Measurements from ENCODE around the gene MSH3.

DNA sequence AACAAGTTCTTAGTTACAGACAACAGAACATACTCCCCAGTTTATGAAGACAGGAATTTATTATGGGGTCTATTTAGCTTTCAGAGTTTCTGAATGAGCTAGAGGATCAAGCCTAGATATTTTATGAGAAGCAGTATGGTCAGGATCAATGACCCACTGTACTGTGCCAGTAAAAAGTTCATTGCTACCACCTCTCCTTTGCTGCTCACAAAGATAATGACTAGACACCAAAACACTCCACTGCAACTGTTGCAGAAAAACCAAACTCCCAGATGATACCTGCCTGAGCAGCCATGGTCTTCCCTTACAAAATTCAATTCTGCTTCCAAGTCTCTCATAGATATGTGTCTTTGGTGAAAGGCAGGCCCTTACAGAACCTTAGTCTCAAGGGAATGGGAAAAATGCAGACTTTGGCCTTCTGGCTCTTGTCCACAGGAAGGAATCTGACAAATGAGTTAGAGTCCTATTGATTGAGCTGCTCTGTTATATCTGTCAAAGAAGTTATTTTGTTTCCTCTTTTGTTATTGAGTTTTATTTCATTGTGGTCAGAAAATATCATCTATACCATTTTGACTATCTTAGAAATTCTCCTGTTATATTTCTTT lies 231.0 kb downstream of the MSH3 start:
- TF ChIP-seq, protein P1, sequence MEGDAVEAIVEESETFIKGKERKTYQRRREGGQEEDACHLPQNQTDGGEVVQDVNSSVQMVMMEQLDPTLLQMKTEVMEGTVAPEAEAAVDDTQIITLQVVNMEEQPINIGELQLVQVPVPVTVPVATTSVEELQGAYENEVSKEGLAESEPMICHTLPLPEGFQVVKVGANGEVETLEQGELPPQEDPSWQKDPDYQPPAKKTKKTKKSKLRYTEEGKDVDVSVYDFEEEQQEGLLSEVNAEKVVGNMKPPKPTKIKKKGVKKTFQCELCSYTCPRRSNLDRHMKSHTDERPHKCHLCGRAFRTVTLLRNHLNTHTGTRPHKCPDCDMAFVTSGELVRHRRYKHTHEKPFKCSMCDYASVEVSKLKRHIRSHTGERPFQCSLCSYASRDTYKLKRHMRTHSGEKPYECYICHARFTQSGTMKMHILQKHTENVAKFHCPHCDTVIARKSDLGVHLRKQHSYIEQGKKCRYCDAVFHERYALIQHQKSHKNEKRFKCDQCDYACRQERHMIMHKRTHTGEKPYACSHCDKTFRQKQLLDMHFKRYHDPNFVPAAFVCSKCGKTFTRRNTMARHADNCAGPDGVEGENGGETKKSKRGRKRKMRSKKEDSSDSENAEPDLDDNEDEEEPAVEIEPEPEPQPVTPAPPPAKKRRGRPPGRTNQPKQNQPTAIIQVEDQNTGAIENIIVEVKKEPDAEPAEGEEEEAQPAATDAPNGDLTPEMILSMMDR (IDR thresholded peaks at IDR 0.05) = no peak
- no peak for TF ChIP-seq POLR2A (IDR thresholded peaks at IDR 0.05)

Measured in prostate gland (tissue), 2 donors.